Effector CD4-positive, alpha-beta T cell (primary cell): ENCODE measurements around the gene LRRIQ1.
"Not testable (repeated sequence)": the region's sequence is repeated elsewhere in the genome, so short reads cannot be mapped to it uniquely, and the experiment has no call there.

Source experiments
- DNase-seq: peaks from one replicate; pipeline ENCODE4 v3.0.0-alpha.2; 2020

Gene LRRIQ1

DNA sequence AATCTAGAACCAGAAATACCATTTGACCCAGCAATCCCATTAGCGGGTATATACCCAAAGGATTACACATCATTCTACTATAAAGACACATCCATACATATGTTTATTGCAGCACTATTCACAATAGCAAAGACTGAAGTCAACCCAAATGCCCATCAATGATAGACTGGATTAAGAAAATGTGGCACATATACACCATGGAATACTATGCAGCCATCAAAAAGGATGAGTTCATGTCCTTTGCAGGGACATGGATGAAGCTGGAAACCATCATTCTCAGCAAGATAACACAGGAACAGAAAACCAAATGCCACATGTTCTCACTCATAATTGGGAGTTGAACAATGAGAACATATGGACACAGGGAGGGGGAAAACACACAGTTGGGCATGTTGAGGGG lies 188.2 kb downstream of the LRRIQ1 start:
- DNase-seq = not testable (repeated sequence)

DNA sequence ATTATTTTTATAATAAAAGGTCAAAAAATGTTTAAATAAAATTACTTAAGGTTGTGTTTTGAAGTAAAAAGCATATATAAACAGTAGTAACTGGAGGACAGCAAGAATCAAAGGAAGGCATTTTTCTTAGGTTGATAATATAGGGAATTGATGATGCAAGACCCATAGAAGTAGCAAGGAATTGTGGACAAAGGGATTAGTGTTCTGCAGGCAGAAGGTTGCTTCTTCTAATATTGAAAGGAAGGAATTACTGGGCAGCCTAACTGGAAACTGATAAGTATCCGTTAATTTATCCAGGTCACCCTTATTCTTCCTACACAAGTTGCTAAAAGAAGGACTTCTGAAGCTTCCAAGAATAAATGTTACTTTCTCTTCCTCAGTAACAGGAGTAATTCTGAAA lies 189.3 kb downstream of the LRRIQ1 start:
- no peak for DNase-seq

DNA sequence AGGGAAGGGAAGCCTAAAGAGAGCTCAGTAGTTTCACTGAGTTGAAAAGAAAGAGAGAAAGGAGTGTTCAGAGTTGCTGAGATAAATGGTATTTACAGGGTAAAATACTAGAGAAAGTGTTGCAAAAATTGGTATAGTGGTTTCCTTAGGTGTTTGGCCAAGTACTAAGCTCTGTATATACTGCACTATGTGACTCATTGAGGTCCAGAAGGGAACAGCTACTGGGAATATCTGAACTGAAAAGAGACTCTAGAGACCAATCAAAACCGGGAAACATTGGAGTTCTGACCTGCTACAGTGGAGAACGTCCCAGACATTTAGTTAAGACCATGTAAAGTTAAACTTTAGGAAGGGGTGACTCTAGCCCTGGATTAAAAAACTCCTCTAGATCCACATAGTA lies 201.2 kb downstream of the LRRIQ1 start:
- DNase-seq = no peak

DNA sequence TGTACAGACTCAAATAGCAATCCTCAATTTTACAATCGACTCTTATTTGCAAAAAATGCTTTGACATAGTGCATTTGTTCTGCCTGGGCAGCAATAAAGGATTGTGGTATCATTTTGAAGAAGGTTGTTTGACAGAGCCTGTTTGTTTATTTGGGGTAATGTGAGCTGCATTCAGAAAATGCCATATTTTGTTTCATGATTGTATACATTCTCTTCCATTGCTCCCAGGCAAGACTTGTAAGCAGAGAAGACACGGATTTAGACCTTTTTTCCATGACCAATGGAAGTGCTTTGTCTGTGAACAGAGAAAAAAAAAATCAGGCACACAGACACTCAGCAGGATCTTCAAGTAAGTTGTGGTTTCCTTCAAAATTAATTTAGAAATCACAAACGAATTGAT lies 208.4 kb downstream of the LRRIQ1 start:
- DNase-seq = no peak

DNA sequence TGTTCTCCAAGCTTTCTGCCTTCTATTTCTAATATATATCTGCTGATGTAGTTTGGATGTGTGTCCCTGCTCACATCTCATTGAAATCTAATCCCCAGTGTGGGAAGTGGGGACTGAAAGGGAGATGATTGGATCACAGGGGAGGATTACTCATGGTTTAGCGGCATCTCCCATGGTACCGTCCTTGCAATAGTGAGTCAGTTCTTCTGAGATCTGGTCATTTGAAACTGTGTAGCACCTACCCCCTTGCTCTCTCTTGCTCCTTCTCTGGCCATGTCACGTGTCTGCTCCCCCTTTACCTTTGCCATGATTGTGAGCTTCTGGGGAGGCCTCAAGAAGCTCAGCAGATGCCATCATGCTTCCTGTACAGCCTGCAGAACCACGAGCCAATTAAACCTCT lies 217.7 kb downstream of the LRRIQ1 start:
- no peak for DNase-seq

DNA sequence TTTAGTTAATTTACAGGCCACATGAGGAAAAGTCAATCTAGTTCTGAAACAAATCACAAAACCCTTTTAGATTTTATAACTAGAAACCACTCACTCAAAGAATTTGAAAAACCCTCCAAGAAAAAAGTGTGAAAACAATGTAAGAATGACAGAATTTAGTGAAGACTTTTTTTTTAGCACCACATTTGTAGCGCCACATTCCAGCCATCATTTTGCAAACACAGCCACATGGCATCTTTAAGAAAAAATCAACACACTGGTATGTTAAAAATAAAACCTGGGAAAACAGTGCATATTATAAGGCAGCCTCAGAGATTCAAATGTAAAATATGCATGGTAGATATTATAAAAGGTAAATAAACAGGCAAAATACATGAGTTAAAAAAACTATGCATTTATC lies 221.5 kb downstream of the LRRIQ1 start:
- no peak for DNase-seq

DNA sequence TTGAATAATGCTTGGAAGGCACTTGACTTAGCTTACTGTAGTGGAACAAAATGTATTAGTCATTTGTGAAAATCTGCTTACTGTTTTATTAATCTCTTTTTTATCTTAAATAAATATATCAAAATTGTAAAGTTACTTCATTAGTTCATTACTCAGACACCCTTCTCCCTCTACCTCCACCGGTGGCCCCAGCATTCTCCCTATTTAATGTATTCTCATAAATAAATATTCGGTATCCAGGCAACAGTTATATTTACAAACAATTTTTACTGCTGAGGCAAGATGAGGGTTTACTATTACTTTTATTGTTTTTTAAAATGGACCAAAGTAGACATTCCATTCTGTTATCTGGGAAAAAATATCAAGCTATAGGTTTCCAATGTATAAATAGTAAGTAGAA lies 224.3 kb downstream of the LRRIQ1 start:
- DNase-seq = no peak

DNA sequence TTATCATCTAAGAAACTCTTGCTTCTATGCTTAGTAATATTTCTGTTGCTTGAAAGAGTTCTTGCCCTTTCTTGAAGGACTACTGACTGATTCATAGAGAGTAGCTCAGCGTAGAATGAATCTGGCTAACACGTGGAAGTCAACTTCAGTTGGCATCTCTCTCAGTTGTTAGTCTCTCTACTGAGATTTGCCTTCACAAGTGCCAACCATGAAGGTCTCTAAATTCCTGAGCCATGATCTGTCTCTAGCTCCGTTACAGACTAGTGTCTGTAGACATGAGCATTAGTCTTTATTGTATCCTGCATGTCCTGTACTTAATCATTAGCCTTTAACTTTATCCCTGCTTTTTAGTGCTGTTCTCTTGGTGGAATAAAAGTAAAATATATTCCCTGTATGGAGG lies 224.7 kb downstream of the LRRIQ1 start:
- DNase-seq = no peak

DNA sequence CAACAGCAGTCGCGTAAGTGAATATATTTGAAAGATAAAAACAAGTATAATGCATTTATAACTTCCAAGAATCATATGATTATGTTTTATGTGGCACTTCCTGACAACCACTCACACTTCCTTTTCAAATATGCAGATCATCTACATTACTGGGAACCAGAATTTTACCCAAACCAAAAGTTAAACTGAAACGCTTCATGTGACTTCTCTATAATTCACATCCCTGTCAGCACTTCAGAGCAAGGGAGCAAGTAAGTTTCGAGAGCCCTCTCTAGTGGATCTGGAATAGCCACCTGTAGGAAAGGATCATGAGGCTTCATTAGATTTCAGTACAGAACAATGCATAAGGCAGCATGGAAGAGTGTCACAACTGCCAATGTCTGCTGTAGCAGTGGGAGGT lies 230.2 kb downstream of the LRRIQ1 start:
- no peak for DNase-seq

DNA sequence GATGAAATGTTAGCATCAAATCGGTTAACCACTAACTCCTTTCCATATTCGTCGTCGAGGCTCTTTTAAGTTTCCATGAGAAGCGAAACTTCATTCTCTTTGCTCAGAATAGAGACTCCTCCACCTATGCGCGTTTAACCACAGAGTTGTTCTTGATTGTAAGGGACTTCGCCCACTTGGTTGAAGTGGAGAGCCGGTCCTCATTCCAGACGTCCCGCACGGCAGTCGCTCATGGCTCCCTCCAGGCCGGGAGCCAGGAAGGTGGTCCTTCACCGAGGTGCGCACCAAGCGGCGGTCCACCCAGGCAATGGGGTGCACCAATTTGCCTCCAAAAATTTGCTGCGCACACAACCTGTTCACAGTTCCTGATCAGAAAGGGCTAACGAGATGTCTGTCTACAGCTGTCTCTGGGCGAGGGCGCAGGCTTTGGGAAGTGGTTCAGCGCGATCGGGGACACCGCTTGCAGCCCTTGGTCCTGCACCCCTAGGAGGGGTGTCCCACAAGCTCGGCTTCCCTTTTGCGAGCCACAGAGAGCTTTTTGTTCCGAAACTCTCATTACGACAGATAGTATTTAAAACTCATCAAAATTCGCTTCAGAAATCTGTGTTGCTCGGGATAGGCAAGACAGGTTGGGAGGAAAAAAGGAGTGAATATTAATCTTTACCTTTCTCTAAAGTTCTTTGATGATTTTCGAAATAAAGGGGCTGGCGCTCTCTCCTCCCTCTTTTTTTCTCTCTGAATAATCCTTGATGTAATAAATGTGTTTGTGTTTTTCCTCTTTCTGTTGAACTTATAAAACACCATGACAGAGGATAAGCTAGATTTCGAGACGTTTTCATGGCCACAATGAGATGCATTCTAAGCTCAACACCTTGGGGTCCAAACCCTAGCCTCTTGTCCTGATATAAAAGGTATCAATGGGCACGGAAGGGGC lies 237.5 kb downstream of the LRRIQ1 start:
- DNase-seq = no peak

DNA sequence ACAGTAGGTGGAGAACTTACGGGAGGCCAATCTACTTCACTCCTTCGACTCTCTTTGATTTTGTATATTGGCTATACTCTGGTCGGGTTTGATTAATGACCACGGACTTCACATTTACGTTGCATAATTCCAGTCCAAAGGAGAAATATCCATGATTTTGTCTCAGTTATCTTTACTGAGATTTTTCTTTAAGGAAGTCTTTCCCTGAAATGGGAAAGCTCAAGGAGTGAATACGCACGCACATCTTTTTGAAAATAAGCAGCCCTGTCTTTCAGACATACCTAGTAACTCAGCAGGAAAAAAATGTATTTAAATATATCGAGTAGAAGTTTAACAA lies 238.1 kb downstream of the LRRIQ1 start:
- DNase-seq = no peak

DNA sequence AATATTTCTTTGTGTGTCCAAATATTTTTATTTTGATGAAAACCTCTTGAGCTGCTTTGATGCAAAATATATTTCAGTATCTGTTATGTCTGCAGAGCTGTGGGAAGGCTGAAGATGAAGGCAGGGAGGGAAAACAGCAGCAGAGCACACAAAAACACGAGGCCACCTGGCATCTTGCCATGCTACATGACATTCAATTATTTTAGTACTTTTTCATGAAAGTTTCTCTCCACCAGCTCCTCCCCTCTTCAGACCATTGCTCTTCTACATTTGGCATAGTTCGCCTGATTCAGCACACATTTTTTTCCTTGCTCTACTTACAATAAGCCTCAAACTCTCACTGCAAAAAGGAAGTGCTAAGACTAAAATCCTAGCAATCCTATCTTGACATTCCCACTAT lies 239.2 kb downstream of the LRRIQ1 start:
- no peak for DNase-seq

DNA sequence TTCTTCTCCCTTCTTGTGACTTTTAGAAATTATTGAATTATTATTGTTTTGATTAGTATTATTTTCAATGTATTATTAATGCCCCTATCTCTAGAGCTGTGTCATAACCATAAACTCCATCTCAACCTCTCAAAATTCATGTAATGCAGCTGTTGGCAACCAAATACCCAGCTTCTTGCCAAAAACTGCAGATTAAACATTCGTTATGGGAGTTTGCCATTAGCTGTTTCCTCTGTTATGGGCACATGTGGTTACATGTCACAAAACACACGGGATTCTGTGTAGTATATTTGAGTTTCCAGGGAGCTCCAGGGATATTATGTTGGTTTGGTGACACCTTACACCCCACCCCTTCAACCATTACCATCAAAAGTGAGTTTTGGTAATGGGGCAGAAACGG lies 241.0 kb downstream of the LRRIQ1 start:
- no peak for DNase-seq

DNA sequence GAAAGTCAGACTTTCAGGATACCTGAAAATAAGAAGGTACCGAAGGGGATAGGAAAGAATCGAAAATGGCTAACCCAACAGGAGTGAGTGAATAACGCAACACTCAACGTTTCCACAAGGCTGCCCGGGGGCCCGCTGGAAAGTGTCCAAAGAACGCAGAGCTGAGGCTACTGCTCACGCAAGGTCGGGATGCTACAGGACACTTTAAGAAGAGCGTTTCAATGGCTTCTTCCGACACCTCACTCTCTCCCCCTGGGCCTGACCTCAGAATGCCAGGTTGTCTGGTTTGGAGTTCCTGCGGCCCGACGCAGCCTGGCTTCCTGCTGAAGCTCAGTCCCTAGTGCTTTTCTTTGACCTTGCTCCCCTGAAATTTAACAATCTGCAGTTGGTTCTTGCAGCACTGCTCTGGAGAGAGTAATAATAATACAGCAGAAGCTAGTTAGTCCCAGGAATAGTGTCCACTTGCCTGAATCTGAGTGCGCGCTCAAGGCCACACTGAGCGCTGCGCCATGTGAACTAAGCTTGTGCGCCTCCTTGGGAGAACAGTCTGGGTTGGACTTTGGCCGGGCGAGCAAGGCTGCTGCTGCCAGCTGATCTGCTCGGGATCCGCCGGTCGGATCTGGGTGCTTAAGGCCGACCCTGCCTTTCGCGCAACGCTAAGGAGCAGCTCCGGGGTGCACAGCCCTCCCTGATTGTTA lies 241.9 kb downstream of the LRRIQ1 start:
- DNase-seq = no peak

DNA sequence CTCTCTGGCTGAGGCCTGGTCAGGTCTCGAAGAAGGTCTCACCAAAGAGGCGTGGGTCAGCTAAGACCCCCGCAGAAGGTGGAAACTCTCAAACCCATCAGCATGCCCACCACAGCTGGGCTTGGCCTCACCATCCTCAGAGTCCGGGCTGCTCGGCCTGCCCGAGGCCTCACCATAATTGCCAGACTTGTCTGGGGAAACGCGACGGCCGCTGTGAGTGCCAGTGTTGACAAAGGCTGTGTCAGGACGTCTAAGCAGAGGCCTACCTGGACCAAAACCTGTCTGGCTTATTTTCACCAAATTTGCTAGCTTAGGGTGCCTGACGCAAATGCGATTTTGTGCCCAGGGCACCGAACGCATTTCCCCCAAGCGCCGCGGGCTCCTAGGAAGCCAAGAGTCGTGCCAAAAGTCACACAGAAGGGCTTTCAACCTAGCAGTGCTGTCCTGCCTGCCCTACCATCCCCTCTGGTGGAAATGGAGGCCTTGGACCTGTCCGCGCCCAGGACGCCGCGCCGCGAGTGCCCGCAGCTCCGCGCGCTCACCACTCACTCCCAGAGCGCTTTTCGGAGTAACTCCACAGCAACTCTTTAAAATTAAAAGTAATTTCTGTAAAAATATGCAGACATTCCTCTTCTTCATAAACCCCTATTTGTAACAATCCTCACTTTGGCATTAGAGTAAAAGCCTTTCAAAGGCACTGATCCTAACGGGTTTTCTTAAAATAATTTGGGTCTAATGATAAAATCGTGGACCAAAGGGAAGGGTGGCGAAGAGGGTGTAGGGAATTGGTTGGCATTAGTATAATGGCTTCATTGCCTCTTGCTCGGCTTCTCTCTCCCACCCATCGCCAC lies 242.7 kb downstream of the LRRIQ1 start:
- no peak for DNase-seq

DNA sequence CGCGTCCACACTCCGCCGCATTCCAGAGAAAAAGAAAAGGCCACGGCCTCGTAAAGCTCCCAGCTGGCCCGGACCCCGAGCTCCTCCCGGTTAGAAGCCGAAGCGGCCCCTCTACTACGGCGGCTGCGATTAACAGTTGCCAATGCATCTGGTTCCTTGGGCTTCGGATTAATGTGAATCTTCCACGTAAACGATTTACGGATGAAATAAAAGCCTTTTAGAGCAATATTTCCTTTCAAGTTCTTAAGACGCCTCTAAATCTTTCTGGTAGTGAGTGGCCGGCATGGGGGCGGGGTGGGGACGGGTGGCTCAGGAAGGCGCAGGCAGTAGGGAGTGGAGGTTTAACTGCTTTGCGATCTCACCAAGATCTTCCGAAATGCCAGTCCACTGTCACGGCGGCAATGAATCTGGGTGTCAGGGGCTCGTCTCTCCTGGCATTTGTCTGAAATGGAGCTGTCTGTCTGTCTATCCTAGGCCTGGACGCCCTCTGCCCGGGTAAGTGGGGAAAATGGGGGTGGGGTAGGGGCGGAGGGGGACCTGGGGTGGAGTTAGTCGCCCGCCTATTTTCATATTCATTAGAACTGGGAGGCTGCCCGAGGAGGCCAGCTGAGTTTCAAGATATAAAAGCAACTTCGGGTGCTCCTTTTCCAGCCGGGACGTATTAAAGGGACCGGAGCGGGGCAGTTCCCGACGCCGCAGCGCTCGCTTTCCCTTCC lies 243.5 kb downstream of the LRRIQ1 start:
- no peak for DNase-seq

DNA sequence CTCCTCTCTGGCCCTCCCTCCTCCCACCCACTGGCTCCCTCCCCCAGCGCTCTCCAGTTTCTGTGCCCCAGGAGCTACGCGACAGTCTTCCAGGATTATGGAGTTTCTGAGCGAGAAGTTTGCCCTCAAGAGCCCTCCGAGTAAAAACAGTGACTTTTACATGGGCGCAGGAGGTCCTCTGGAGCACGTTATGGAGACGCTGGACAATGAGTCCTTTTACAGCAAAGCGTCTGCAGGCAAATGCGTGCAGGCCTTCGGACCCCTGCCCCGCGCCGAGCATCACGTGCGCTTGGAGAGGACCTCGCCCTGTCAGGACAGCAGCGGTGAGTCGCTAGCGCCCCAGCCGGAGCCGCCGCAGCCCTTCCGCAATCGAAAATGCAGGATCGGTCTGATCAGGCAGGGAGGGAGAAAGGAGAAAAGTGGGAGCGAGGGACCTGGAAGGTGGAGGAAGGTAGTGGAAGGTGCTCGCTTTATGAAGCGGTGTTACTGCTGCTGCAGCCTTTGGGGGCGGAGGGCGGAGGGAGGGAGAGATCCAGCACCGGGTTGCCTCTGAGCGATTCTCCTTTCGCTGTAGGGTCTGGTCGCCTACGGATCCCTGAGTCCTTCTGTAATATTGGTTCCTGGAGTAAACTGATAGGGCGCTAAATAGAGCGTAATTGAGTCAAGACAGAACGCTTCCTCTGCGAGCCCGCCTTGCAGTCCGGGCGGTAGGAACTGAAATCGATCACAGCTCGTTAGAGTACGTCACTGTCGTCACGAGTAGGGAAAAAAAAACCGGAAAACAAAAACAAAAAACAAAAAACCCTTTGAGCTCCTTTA lies 244.2 kb downstream of the LRRIQ1 start, which contains the start of gene ALX1:
TSS of gene ALX1 (plus strand) at position 56 of the 819 bp plus-strand sequence. CDS start at position 98, 42 bp downstream.
- DNase-seq = no peak

DNA sequence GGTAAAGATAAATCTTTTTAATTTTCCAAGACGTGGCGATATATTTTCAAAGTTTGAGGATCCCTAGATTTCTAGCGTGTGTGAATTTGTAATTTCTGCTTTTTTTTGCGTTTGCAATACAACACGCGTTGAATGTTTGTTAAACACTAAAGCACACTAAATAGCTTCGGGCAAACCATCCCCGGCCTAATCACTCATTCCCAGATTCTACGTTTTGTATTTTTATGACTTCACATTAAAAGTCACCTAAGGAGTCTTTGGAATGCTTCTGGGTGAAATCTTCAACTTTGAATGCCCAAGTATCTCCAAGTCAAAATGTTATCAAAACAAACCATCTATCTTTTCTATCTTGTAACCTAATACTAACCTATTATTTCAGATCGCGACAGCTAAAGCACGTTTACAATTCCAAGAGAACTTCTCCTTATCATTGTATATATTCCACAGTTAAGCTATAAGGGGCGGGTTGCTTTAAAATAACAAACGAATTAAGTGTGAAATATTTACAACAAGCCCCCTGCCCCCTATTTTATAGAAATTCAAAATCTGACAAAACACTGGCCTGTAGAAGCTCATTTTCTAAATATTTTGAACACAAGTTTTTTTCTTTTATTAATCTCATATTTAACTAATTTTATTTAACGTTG lies 245.0 kb downstream of the LRRIQ1 start:
- DNase-seq = no peak

DNA sequence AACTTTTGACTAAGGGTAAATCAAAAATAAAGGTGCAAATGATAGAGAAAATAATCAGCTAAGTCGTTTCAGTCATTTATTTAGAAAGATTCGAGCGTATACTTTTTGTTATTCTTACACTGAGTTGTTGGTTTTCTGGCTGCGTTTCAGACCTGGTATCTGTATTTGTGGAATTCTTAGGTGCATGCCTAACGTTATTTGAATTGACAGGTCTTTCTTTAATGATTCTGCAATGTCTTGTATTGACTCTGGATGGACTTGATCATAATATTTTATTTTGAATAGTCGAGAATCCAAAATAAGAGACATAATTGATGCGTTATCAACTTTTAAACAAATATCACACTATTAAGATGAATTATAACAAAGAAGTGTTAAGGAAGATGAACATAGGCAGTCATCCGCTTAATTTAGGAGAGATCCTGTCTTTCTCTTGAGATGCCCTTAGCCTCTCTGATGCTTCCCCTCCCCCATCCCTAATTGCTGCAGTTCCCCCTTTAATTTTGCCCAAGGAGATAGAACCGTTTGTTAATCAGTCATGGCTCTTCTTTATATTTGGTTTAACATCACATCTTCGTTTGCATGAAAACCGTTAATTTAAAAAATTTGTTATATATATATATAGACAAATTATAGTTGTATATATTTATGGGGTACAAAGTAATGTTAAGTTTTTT lies 245.6 kb downstream of the LRRIQ1 start:
- DNase-seq = no peak

DNA sequence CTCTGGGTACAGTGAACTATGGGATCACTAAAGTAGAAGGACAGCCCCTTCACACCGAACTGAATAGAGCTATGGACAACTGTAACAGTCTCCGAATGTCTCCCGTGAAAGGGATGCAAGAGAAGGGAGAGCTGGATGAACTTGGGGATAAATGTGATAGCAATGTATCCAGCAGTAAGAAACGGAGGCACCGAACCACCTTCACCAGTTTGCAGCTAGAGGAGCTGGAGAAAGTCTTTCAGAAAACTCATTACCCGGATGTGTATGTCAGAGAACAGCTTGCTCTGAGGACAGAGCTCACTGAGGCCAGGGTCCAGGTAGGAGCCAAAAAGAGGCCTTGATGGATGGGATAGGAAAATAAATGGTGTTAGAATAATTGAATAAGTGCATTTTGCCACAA lies 247.4 kb downstream of the LRRIQ1 start:
- DNase-seq = no peak
